PC-3 (cell line): ENCODE measurements around the gene PTPRN2. TPM values are rescaled to one million over a fixed set of nuclear protein-coding genes. Genes with fewer than 3 reads are reported as not detected.

Source experiments
- ATAC-seq: fragments of 200-7000 bp; cut with Tn5 transposase; 2 replicates; pipeline ENCODE4 v1.9.1; 2020; ENCODE audit warnings: mild to moderate bottlenecking, moderate library complexity
- BruUV-seq: library from RNA; stranded (reverse); fragments of 400-500 nt; replicated peaks from 2 replicates; lab custom pipeline; 2021; lab: Mats Ljungman, UMichigan
- CTCF ChIA-PET: fragments of 300-600 bp; sonication (Branson Sonifier 250); formaldehyde crosslinking; loops from one replicate; lab custom pipeline; 2022; ENCODE audit warnings: antibody characterized with exemption; lab: Charles Lee
- POLR2A ChIA-PET: fragments of 300-600 bp; sonication (Branson Sonifier 250); formaldehyde crosslinking; loops from one replicate; lab custom pipeline; 2022; ENCODE audit warnings: antibody characterized with exemption; ENCODE audit not compliant: unreplicated experiment; lab: Charles Lee
- DNase-seq: peaks from one replicate; pipeline ENCODE4 v3.0.0-alpha.2; 2015
- H2AFZ ChIP-seq: fragments of 300-600 bp; sonication (generic); 2 replicates; pipeline ENCODE4 v1.6.0; 2016; ENCODE audit warnings: antibody characterized with exemption, low read length
- H3F3A ChIP-seq: fragments of 300-600 bp; sonication (generic); one replicate; pipeline ENCODE4 v1.6.0; 2017; ENCODE audit warnings: antibody characterized with exemption, low read length, control low read depth, mild to moderate bottlenecking; ENCODE audit not compliant: unreplicated experiment
- H3K27ac ChIP-seq: fragments of 300-600 bp; sonication (generic); 2 replicates; pipeline ENCODE4 v1.5.1; 2016; ENCODE audit warnings: mild to moderate bottlenecking, low read length
- H3K27me3 ChIP-seq: fragments of 300-600 bp; sonication (generic); 2 replicates; pipeline ENCODE4 v1.6.1; 2016; ENCODE audit warnings: low read length, mixed read lengths
- H3K36me3 ChIP-seq: fragments of 300-600 bp; sonication (generic); 2 replicates; pipeline ENCODE4 v1.6.1; 2016; ENCODE audit warnings: low read depth, mixed run types, low read length, mixed read lengths
- H3K4me1 ChIP-seq: fragments of 300-600 bp; sonication (generic); 2 replicates; pipeline ENCODE4 v1.5.1; 2016; ENCODE audit warnings: low read length; ENCODE audit not compliant: insufficient read depth
- H3K4me2 ChIP-seq: fragments of 300-600 bp; sonication (generic); 2 replicates; pipeline ENCODE4 v1.6.0; 2016; ENCODE audit warnings: low read length
- H3K4me3 ChIP-seq: fragments of 300-600 bp; sonication (generic); 2 replicates; pipeline ENCODE4 v1.5.1; 2016; ENCODE audit warnings: mild to moderate bottlenecking, low read length, mixed read lengths
- H3K79me2 ChIP-seq: fragments of 300-600 bp; sonication (generic); 2 replicates; pipeline ENCODE4 v1.6.1; 2017; ENCODE audit warnings: low read length, mixed read lengths
- H3K9ac ChIP-seq: fragments of 300-600 bp; sonication (generic); 2 replicates; pipeline ENCODE4 v1.6.0; 2016; ENCODE audit warnings: mild to moderate bottlenecking, low read length
- H3K9me2 ChIP-seq: fragments of 300-600 bp; sonication (generic); replicated peaks from 2 replicates; pipeline ENCODE4 v1.6.1; 2016; ENCODE audit warnings: mixed run types, low read length, mixed read lengths
- H3K9me3 ChIP-seq: fragments of 300-600 bp; sonication (generic); 2 replicates; pipeline ENCODE4 v1.6.1; 2016; ENCODE audit warnings: low read length, mixed read lengths
- H4K20me1 ChIP-seq: fragments of 300-600 bp; sonication (generic); 2 replicates; pipeline ENCODE4 v1.6.1; 2016; ENCODE audit warnings: low read length, mixed read lengths
- EZH2 ChIP-seq: fragments of 300-600 bp; sonication (generic); IDR thresholded peaks from one replicate; pipeline ENCODE4 v1.6.1; 2017; ENCODE audit warnings: antibody characterized with exemption, mild to moderate bottlenecking, low read length; ENCODE audit not compliant: unreplicated experiment
- EZH2phosphoT487 ChIP-seq: fragments of 300-600 bp; sonication (generic); IDR thresholded peaks from 2 replicates; pipeline ENCODE4 v1.6.1; 2018; ENCODE audit warnings: mild to moderate bottlenecking, antibody characterized with exemption, low read length, borderline replicate concordance
- intact Hi-C: fragments of 100-400 bp; cut with micrococcal nuclease; formaldehyde crosslinking; loops from 2 replicates; pipeline ENCODE4 v1.9.0; 2023
- total RNA-seq: library from RNA; depleted of rRNA; stranded (reverse); fragments of >200 nt; gene quantifications from 2 replicates; pipeline ENCODE4 v1.2.3, GENCODE V29; 2014
- TF ChIP-seq, protein P1 (sequence below): fragments of 300-600 bp; sonication (generic); conservative IDR thresholded peaks from 2 replicates; pipeline ENCODE4 v1.5.1; 2017; ENCODE audit warnings: antibody characterized with exemption, low read depth, mild to moderate bottlenecking, low read length

Gene PTPRN2
- total RNA-seq, 1 experiment from 2014 or later = 3.2 TPM

- Histone ChIP-seq H3K9ac (no peak overlapping the region), H3K4me1 (no peaks in the 10 kb centered on the region), H3K4me3 (no peak overlapping the region), H3K4me2 (no peak overlapping the region), H3K36me3 (no peaks in the 10 kb centered on the region), H4K20me1 (no peaks in the 10 kb centered on the region), H3K27me3 (peaks cover 32% of the 10 kb centered on the region), H3F3A (no peaks in the 10 kb centered on the region), H3K9me3 (no peaks in the 10 kb centered on the region), H3K79me2 (no peaks in the 10 kb centered on the region), H3K9me2 (no peaks in the 10 kb centered on the region), H3K27ac (no peak overlapping the region), H2AFZ (no peak overlapping the region)
- ChIA-PET POLR2A (no interaction called here), CTCF (no interaction called here)
- intact Hi-C loops = no loop called here
- BruUV-seq = no TSS peak
- DNase-seq = no peak
- no peak for ATAC-seq
- TF ChIP-seq, protein P1, sequence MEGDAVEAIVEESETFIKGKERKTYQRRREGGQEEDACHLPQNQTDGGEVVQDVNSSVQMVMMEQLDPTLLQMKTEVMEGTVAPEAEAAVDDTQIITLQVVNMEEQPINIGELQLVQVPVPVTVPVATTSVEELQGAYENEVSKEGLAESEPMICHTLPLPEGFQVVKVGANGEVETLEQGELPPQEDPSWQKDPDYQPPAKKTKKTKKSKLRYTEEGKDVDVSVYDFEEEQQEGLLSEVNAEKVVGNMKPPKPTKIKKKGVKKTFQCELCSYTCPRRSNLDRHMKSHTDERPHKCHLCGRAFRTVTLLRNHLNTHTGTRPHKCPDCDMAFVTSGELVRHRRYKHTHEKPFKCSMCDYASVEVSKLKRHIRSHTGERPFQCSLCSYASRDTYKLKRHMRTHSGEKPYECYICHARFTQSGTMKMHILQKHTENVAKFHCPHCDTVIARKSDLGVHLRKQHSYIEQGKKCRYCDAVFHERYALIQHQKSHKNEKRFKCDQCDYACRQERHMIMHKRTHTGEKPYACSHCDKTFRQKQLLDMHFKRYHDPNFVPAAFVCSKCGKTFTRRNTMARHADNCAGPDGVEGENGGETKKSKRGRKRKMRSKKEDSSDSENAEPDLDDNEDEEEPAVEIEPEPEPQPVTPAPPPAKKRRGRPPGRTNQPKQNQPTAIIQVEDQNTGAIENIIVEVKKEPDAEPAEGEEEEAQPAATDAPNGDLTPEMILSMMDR = no peak
- TF ChIP-seq EZH2 (no peak), EZH2phosphoT487 (no peak)
These were observed 49.3 kb downstream of the PTPRN2 start for GRCh38 chr7:158538156-158538946.

DNA sequence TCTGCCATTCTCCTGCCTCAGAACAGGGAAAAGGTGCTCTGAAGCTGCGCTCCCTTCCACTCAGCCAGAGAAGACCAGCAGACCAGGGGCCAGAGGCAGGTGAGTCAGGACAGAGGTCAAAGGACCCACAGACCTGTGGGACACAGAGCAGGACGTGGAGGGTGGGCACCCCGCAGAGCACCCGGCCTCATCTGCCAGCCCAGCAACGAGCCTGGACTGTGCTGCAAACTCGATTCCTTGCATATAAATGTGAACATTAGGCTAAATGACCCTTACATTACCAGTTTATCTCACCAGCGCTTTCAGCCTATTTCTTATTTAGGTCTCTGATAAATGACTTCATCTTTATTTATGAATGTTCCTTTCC is 50.1 kb downstream of the PTPRN2 start:
- ATAC-seq = no peak
- H3K4me1 ChIP-seq = no peaks in the 10 kb centered on the region
- no peak overlapping the region for H3K27ac ChIP-seq
- H3K9me2 ChIP-seq = no peaks in the 10 kb centered on the region
- CTCF ChIA-PET = no interaction called here
- no peak for TF ChIP-seq EZH2
- TF ChIP-seq EZH2phosphoT487 = no peak
- TF ChIP-seq, protein P1 = no peak
- no peak overlapping the region for H3K4me3 ChIP-seq
- no TSS peak for BruUV-seq
- no peaks in the 10 kb centered on the region for H3K36me3 ChIP-seq
- POLR2A ChIA-PET = no interaction called here
- no peaks in the 10 kb centered on the region for H3K79me2 ChIP-seq
- intact Hi-C loops = no loop called here
- no peak for DNase-seq
- H2AFZ ChIP-seq = no peak overlapping the region
- H3K27me3 ChIP-seq = peaks cover 24% of the 10 kb centered on the region
- no peaks in the 10 kb centered on the region for H3K9me3 ChIP-seq
- no peak overlapping the region for H3K4me2 ChIP-seq
- H4K20me1 ChIP-seq = no peaks in the 10 kb centered on the region
- no peaks in the 10 kb centered on the region for H3F3A ChIP-seq
- H3K9ac ChIP-seq = no peak overlapping the region

- Histone ChIP-seq H3K27me3 (peaks cover 21% of the 10 kb centered on the region), H3K4me3 (no peak overlapping the region), H3K9ac (no peak overlapping the region), H3K79me2 (no peaks in the 10 kb centered on the region), H3K4me1 (no peaks in the 10 kb centered on the region), H3K4me2 (no peak overlapping the region), H3K27ac (no peak overlapping the region), H3K9me2 (no peaks in the 10 kb centered on the region), H3K36me3 (no peaks in the 10 kb centered on the region), H4K20me1 (no peaks in the 10 kb centered on the region), H3F3A (no peaks in the 10 kb centered on the region), H2AFZ (no peak overlapping the region), H3K9me3 (no peaks in the 10 kb centered on the region)
- DNase-seq (no peak), ATAC-seq (no peak)
- ChIA-PET POLR2A (no interaction called here), CTCF (no interaction called here)
- BruUV-seq = no TSS peak
- TF ChIP-seq EZH2phosphoT487 = no peak
- intact Hi-C loops = no loop called here
These were observed 50.6 kb downstream of the PTPRN2 start for GRCh38 chr7:158536871-158537515.
